Measurements from ENCODE around the gene IGFBP2.

IGFBP2 gene

DNA sequence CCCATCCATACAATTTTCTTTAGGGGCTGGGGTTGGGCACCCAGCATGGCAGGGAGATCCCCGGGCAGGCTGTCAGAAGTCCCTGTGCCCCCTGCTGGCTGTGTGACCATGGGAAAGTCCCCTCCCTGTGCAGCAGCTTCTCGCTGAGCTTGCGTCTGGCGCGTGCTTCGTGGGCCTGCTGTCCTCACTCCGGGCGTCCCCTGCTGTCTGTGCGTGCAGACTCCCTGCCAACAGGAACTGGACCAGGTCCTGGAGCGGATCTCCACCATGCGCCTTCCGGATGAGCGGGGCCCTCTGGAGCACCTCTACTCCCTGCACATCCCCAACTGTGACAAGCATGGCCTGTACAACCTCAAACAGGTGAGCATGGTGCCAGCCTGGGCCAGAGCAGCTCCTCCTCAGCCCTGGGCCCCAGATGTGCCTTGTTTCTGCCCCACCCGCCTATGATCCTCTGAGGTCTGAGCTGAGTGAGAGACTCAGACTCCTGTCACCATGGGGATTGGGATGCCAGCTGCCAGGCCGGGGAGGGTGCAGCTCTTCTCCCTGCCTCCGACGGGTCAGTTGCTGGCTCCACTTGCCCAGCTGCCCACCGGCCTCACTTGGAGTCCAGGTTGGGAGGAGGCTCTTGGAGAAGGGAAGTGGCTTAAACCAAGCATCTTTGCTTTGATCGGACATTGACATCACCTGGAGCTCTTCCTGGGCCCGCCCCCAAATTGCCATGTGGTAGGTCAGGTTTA, 28.6 kb downstream of the IGFBP2 start:
- no peak for DNase-seq (ENCODE audit: low read depth in 2 of 2)

DNA sequence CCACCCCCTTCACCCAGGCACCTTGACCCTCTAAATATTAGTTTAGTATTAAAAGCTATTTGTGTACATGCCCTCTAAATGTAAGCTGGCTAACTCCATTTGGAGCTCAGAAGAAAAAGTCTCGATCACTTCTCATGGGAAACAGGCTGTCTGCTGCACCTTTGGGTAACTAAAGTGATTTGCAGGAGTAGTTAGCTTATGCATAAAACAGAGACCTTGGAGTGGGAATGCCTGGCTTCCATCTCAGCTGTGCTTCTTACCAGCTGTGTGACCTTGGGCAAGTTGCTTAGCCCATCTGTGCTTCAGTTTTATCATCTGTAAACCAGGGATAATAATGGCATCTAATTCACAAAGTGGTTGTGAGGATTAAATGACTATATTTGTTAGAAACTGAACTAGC, 29.9 kb downstream of the IGFBP2 start:
- DNase-seq (ENCODE audit: low read depth in 2 of 2) = no peak

DNA sequence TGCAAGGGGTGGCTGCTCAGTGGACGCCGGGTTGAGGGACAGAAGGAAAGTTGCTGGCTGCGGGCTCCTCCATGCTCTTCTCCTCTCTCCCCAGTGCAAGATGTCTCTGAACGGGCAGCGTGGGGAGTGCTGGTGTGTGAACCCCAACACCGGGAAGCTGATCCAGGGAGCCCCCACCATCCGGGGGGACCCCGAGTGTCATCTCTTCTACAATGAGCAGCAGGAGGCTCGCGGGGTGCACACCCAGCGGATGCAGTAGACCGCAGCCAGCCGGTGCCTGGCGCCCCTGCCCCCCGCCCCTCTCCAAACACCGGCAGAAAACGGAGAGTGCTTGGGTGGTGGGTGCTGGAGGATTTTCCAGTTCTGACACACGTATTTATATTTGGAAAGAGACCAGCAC, 30.6 kb downstream of the IGFBP2 start:
- no peak for DNase-seq (ENCODE audit: low read depth in 2 of 2)

GRCh38 chr2:216664593-216665034, 31.4 kb downstream of the IGFBP2 start:
- no peak for DNase-seq (ENCODE audit: low read depth in 2 of 2)

DNA sequence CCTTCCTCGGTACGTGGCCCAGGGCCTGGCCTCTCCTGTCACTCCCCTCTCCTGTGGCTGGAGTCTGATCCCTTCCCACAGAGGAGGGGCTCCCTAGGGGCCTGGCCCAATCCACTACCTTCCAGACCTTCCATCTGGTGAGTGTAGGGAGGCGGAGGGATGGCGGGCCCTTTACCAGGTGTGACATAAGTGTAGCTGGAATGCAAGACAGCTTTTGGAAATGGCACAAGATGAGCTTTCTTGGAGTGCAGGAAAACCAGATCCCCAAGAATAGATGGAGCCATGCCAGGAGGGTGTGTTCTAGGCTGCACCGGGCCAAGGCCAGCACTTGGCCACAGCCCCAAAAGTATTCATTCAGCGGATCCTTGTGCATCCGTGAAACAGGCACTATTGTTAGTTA, 32.0 kb downstream of the IGFBP2 start:
- DNase-seq (ENCODE audit: low read depth in 2 of 2) = no peak

- no peak for DNase-seq (ENCODE audit: low read depth in 2 of 2)
Measured at GRCh38 chr2:216665717-216666116, 32.5 kb downstream of the IGFBP2 start.

DNA sequence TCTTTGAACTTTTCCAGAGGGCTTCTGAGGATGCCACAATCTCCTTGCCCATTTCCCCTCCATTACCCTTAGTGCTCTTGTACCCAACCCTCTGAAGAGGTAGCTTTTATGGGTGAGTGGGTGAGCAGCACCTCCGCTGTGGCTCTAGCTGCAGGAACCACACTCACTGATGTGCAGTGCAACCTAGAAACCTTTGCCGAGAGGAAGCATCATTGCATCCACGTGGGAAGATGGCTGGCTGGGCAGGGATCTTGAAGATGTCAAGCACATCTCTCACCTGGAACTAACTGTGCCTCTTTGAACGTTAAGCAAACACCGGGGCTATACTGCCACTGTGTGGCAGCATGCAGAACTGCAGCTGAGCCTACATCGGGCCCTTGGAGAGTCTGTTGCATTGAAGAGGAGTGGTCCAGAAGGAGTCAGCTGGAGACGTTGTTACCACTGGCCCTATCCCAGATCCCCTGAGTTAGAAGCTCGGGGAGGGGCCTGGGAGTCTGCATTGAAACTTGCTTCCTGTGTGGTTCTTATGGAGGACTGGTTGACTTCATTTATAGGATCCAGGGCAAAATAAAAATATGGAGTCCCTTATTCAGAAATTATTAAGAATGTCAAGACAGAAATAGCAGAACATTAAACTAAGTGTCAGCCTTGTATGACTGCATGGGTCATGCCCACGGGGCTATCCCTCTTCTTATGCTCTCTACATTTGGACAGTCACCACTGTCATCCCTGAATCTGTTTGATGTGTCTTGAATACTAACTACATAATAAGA, 33.4 kb downstream of the IGFBP2 start:
- DNase-seq (ENCODE audit: low read depth in 2 of 2) = peak; percentile 12 to 47

GRCh38 chr2:216670266-216671080, 37.3 kb downstream of the IGFBP2 start:
- no peak for DNase-seq (ENCODE audit: low read depth in 2 of 2)

DNA sequence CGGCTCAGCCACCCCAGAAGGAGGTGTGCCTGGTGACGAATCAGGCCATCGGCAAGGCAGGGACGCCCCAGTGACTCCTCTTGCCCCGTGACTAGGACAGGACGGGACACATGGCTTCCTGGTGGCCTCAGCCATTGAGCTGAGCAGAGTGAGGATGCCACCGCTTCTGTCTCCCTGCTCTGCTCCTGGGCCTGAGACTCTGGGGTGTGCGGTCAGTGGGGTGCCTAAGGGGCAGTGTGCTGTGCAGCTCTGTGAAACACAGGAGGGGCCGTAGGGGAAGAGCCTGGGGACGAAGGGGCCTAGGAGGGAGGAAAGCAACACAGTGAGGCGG, 37.8 kb downstream of the IGFBP2 start:
- no peak for DNase-seq (ENCODE audit: low read depth in 2 of 2)

DNA sequence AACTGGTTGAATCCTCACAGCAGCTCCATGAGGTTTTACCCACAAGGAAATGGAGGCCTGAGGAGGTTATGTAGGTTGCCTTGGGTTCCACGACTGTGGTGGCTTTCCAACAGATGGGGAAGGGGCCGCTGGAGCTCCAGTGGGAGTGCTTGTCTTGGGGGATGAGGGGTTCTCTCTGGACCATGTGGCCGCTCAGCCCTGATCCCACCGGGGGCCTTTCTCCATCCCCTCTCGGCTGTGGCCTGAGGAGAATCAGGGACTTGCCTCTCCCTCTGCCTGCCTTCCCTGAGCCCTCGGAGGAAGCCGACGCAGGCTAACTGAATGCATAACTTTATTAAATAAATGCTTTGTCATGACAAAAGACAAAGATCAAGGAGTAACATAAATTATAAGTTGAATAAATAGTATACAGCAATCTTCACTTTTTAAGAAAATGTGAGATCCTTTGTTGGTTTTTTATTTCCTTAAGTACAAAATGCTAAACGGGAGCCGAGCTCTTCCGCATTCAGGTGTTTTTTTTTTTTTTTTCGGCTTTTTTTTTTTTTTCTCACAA, 38.6 kb downstream of the IGFBP2 start:
- DNase-seq (ENCODE audit: low read depth in 2 of 2) = no peak

- no peak for DNase-seq (ENCODE audit: low read depth in 2 of 2)
Measured at GRCh38 chr2:216672466-216672865, 39.2 kb downstream of the IGFBP2 start.

DNA sequence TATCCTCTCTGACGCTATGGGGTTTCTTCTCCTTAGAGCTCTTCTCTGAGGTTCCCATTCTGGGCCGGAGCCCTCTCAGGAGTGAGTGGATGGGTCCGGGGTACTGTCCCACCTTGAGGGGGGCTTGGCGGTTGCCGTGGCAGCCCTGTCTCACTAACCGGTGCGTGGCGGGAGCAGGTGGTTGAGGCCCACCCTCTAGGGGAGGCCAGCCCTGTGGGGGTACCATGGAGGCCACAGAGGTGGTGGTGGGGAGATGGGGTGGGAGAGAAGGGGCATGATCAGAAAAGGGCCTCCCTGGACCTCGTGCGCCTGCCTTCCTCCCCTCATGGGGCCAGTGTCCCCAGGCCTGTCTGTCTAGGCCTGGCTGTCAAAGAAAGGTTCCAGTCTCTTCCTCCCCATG, 39.8 kb downstream of the IGFBP2 start:
- DNase-seq (ENCODE audit: low read depth in 2 of 2) = no peak

- DNase-seq (ENCODE audit: low read depth in 2 of 2) = no peak
Measured at GRCh38 chr2:216673609-216674008, 40.4 kb downstream of the IGFBP2 start.

DNA sequence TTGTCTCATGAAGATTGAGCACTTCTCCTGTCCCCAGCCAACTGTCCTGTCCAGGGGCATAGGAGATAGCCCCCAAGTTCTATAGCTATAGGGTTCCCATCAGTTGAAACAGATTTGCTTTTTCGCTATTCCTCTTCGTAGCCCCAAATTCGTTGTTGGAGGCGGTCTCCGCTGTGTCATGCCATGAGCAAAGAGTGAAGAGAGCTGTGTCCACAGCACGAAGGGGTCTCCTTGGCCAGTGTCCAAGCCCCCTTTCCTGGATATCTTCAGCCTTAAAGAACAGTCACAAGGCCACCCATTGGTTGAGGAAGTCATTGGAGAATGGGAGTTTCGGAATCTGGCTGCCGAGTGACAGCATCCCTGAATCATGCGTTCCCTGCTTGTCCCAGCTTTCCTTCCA, 41.2 kb downstream of the IGFBP2 start:
- no peak for DNase-seq (ENCODE audit: low read depth in 2 of 2)

DNA sequence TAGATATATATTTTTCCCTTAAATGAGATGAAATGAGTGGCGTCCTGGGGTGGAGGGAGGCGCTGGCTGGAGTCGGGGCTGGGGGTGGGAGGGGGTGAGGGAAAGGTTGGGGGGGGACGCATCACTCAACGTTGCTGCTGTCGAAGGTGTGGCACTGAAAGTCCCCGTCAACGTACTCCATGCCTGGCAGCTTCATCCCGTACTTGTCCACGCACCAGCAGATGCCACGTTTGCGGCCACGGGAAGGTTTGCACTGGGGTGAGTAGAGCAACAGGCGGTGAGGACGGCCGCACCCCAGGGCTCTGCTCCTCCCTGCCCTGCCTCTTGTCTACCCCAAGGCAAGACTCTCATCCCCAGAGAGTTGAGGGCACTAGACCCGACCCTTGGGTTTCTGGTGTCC, 43.4 kb downstream of the IGFBP2 start:
- no peak for DNase-seq (ENCODE audit: low read depth in 2 of 2)

DNA sequence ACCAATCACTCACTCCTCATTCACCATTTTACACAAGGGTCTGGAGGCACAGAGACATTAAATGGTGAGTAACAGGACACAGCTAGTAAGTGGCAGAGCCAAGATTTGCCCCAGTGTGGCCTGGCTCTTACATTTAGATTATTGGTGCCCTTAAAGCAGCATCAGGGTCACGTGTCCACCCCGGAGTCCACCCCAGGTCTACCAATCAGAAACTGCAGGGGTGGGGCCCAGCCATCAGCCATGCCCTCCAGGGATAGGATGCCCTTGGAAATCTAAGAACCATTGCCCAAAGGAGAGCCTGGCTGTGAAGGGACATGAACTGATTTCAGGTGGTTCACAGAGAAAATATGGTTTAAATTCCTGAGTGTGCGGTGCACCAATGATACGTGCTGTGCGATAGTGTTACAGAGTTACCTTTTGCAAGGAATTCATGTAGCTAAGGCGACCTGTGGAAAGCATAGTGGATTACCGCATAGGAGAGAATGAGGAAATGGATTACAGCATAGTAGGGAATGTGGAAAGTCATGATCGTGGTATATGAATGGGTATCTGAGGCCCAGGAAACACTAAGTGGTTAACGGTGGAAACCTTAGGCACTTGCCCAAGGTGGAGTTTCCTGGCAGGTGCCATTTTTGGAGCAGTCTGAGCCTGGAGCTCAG, 44.3 kb downstream of the IGFBP2 start:
- DNase-seq (ENCODE audit: low read depth in 2 of 2) = no peak

DNA sequence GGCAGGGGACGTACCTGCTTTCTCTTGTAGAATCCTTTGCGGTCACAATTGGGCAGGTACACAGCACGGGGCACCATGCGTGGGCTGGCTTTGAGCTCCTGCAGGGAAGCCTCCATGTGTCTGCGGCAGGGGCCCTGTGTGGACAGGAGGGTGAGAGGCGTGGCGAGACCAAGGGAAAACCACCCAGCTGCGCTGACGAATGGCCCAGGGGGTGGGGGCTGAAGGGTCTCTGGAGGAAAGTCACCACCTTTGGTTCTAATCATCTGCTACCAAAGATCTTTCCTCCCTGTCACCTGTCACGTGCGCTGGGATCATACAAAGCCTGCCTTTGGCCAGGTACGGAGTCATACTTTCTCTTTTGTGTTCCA, 44.9 kb downstream of the IGFBP2 start:
- DNase-seq (ENCODE audit: low read depth in 2 of 2) = no peak

GRCh38 chr2:216678813-216679657, 45.8 kb downstream of the IGFBP2 start:
- DNase-seq (ENCODE audit: low read depth in 2 of 2) = no peak

DNA sequence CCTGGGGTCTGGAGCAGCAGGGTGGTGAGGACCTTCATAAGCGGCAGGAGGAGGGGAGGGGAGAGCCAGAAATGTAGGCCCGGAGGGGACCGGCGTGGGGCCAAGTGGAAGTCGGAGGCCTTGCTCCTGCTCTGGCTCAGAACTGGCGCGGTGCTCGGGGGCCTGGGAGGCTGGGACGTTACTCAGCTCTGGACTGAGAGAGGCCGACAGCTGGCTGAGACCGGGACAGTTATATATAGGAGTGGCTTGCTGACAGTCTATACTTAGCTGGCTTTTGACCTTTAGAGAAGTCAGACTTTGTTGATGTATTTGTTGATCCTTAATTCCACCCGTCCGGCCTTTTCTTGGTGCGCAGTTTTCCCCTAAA, 46.4 kb downstream of the IGFBP2 start:
- DNase-seq (ENCODE audit: low read depth in 2 of 2) = no peak

DNA sequence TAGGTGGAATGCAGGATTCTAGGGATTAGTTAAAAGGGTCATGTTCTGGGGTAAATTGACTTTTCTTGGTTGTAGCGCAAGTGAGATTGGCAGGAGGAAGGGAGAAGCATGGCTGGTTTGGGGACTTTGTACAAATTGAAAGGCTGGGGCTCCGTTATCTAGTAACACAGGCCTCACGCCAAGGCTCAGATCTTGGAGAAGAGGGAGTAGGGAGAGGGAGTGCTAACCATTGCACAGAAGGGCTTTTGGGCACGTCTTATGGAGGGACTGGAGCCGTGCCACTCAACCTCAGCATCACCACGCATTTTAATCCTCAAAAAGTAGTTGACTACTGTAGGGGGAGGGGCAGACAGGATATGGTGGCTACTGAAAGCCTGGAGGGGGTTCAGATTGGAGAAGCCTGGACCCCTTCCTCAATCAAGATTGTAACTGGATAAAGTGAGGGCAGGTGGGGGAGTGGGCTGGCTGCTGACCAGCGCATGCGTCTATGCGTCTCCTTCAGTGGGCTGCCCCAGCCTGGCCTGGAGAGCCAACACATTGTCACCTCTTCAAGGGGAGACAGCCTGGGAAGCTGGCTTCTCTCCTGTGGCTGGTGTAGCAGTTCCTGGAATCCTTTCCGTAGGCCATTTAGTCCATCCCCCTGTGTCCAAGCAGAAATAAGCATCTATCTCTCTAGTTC, 47.9 kb downstream of the IGFBP2 start:
- no peak for DNase-seq (ENCODE audit: low read depth in 2 of 2)

Measured in stimulated activated CD4-positive, alpha-beta T cell treated with anti-CD3 and anti-CD28 coated beads, Interleukin-1b, Interleukin-23, amount 100 ng/mL, for 1 hour (primary cell).